Measurements from ENCODE around the gene EEF1AKMT3.

Gene EEF1AKMT3

DNA sequence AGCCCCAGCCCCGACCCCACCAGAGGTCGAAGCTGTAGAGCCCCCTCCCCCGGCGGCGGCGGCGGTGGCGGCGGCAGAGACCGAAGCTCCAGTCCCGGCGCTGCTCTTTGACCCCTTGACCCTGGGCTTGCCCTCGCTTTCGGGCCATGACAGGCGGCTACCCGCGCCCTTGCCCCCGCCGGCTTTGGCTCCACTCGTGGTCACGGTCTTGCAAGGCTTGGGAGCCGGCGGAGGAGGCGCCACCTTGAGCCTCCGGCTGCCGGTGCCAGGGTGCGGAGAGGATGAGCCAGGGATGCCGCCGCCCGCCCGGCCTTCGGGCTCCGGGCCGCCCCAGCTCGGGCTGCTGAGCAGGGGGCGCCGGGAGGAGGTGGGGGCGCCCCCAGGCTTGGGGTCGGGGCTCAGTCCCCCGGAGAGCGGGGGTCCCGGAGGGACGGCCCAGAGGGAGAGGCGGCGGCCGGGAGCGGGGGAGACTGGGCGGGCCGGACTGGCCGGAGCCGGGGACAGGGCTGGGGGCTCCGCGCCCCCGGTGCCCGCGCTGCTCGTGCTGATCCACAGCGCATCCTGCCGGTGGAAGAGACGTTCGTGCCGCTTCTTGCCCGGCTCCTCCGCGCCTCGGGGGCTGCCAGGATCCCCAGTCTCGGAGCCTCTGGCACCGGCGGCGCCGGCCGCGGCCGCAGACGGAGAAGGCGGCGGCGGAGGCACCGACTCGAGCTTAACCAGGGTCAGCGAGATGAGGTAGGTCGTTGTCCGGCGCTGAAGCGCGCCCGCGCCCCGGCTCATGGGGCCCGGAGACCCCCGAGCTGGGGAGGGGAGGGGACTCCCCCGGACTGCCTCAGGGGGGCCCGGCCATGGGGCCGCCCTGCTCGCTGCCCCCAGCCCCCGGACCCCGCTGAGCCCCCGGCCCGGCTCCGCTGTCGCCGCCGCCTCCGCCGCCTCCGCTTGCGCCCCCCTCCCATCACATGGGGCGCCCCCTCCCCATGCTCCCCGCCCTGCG, 34.6 kb upstream of the EEF1AKMT3 start:
- TF ChIP-seq, protein P1, sequence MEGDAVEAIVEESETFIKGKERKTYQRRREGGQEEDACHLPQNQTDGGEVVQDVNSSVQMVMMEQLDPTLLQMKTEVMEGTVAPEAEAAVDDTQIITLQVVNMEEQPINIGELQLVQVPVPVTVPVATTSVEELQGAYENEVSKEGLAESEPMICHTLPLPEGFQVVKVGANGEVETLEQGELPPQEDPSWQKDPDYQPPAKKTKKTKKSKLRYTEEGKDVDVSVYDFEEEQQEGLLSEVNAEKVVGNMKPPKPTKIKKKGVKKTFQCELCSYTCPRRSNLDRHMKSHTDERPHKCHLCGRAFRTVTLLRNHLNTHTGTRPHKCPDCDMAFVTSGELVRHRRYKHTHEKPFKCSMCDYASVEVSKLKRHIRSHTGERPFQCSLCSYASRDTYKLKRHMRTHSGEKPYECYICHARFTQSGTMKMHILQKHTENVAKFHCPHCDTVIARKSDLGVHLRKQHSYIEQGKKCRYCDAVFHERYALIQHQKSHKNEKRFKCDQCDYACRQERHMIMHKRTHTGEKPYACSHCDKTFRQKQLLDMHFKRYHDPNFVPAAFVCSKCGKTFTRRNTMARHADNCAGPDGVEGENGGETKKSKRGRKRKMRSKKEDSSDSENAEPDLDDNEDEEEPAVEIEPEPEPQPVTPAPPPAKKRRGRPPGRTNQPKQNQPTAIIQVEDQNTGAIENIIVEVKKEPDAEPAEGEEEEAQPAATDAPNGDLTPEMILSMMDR (IDR thresholded peaks at IDR 0.05; ENCODE audit: low read depth, low read length, missing control alignments): peak; percentile 39
- Histone ChIP-seq H3K4me3 (ENCODE audit: low read depth, low read length) (no peak overlapping the region), H3K27ac (no peak overlapping the region), H3K27me3 (replicated peaks) (peaks cover 48% of the 10 kb centered on the region), H3K36me3 (replicated peaks) (no peaks in the 10 kb centered on the region)
- in situ Hi-C loops (cut with HindIII; ENCODE audit: low pct_ligation_motif_present, low sequenced_read_pairs): no loop called here
- DNase-seq: no peak

DNA sequence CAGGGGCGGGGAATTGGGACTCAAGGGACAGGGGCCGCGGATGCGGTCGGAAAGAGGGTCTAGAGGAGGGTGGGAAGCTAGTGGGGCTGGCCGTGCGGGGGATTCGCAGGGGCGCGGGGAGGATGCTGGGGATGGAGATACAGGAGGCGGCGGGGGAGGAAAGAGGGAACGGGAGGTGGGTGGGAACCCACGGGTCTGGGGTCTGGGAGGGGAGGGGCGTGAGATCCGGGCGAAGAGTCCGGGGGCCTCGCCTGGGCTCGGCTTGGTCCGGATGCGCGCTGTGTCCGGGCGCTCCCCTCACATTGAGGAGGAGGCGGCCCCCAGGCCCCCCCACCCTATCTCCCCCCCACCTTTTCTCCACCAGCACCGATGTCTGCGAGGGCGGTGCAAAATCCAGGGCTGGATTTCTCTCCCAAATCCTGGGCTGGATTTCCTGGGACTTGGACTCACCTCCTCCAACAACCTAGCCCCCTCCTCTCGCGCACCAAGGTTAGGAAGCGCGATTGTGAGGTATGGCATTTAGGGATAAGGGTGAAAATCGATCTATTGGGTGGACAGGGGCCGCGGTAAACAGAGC, 33.7 kb upstream of the EEF1AKMT3 start, which contains the start of gene AGAP2:
TSS of gene AGAP2 (minus strand) at position 82 of the 577 bp plus-strand sequence. CDS start 496 bp downstream, outside the sequence.
- peak within 1 kb of the TSS; percentile 9 for H3K4me3 ChIP-seq (ENCODE audit: low read depth, low read length)
- in situ Hi-C loops (cut with HindIII; ENCODE audit: low pct_ligation_motif_present, low sequenced_read_pairs): no loop called here
- TF ChIP-seq, protein P1 (IDR thresholded peaks at IDR 0.05; ENCODE audit: low read depth, low read length, missing control alignments): no peak
- DNase-seq: no peak
- H3K36me3 ChIP-seq (replicated peaks): no peaks in the 10 kb centered on the region
- H3K27me3 ChIP-seq (replicated peaks): peaks cover 48% of the 10 kb centered on the region
- no peak within 1 kb of the TSS for H3K27ac ChIP-seq

DNA sequence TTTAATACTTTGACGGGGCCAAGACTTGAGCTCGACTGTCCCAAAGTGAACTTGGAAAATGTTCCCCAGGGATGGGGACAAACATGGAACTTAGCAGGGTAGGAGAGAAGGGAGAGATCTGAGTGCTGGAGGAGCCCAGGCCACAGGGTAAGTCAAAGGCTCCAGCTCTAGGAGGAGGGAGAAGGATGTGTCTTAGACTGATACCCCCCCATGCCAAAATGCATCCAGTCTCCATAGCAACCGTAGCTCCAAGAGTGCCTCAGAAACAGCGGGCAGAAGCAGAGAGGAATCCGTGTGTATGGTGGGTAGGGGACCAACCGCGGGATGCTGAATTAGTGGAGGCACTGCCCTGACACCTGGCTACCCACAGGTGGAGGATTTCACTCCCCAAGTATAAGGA, 33.0 kb upstream of the EEF1AKMT3 start:
- H3K36me3 ChIP-seq (replicated peaks): no peaks in the 10 kb centered on the region
- no peak overlapping the region for H3K27ac ChIP-seq
- DNase-seq: no peak
- TF ChIP-seq, protein P1 (IDR thresholded peaks at IDR 0.05; ENCODE audit: low read depth, low read length, missing control alignments): no peak
- peaks cover 48% of the 10 kb centered on the region for H3K27me3 ChIP-seq (replicated peaks)
- in situ Hi-C loops (cut with HindIII; ENCODE audit: low pct_ligation_motif_present, low sequenced_read_pairs): no loop called here
- H3K4me3 ChIP-seq (ENCODE audit: low read depth, low read length): no peak overlapping the region

DNA sequence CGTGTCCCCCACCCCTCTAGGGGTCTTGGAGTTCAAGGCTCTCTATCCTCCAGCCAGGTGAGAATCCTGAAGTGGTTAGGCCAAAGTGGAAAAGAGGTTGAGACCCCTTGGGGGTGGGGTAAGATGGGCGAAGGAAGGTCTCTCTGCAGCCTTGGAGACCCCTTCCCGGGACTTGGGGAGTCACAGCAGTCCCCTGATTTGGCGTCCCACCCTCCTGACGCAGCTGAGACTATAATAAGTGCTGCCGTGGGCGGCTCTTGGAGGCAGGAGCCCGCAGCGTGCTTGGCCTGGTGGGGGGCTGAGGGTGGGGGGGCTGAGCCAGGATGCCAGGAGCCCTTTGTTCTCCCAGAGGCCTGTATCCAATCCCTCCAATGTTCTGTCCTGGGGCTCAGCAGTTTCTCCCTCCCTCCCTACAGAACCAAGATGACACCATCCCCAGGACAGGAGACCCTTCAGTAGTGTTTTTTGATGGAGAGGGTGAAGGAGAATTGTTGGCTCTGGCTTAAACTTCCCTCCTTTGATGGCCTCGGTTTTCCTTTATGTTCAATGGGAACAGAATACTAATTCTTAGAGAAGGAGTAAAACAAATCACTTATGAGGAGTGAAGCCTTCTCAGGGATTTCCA, 32.4 kb upstream of the EEF1AKMT3 start:
- TF ChIP-seq, protein P1 (IDR thresholded peaks at IDR 0.05; ENCODE audit: low read depth, low read length, missing control alignments): no peak
- Histone ChIP-seq H3K27me3 (replicated peaks) (peaks cover 48% of the 10 kb centered on the region), H3K36me3 (replicated peaks) (peaks cover 1% of the 10 kb centered on the region), H3K4me3 (ENCODE audit: low read depth, low read length) (no peak overlapping the region), H3K27ac (no peak overlapping the region)
- in situ Hi-C loops (cut with HindIII; ENCODE audit: low pct_ligation_motif_present, low sequenced_read_pairs): no loop called here
- DNase-seq: no peak

DNA sequence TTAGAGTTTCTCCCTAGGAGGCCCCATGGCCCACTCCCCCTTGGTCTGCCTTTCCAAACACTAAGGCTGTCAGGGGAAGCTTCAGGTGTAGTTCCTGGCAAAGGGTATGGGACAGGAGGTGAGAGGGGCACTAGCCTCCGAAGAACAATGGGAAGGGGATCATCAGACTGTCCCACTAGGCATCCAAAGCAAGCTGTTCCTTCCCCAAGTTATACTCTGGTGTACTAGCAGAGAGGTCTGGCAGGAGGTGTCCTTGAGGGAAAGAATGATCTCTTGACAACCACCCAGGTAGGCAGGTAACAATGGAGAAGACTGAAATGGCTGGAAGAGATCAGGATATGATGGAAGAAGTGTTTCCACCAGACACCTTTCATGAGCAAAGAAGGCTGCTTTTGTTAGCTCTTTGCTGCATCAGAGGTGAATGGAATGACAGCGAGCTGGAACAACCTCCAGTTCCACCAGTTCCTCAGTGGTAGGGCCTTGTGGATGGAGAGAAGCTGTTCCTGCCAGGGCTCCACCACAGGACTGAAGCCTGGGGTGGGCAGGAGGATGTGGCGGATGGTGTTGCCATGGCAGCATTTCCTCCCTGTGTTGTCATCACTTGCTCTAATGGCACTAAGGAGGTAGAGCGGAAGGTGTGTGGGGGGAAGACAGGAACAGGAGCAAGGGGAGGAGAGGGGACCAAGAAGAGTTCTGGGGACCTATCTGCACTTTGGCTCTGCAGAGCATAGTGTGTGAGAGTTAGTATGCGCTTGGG, 31.6 kb upstream of the EEF1AKMT3 start:
- H3K27me3 ChIP-seq (replicated peaks): peaks cover 44% of the 10 kb centered on the region
- H3K36me3 ChIP-seq (replicated peaks): peaks cover 2% of the 10 kb centered on the region
- no peak for DNase-seq
- H3K4me3 ChIP-seq (ENCODE audit: low read depth, low read length): no peak overlapping the region
- in situ Hi-C loops (cut with HindIII; ENCODE audit: low pct_ligation_motif_present, low sequenced_read_pairs): no loop called here
- no peak overlapping the region for H3K27ac ChIP-seq
- TF ChIP-seq, protein P1 (IDR thresholded peaks at IDR 0.05; ENCODE audit: low read depth, low read length, missing control alignments): no peak

All from brain microvascular endothelial cell (primary cell).